H9 (cell line): Measurements from ENCODE around the gene GLIS2. TPM values are rescaled to one million over a fixed set of nuclear protein-coding genes. Genes with fewer than 3 reads are reported as not detected.

Experiments used
- DNase-seq: peaks from one replicate; pipeline ENCODE4 v3.0.0-alpha.2; 2017
- H2AFZ ChIP-seq: one replicate; pipeline ENCODE4 v1.6.1; 2013; ENCODE audit warnings: mild to moderate bottlenecking, low read length, control low read depth, moderate library complexity
- H2AK5ac ChIP-seq: 2 replicates; pipeline ENCODE4 v1.6.1; 2013; ENCODE audit warnings: low read length, control low read depth, mixed read lengths; ENCODE audit not compliant: insufficient read length
- H2BK120ac ChIP-seq: one replicate; pipeline ENCODE4 v1.6.1; 2013; ENCODE audit warnings: low read depth, mild to moderate bottlenecking, low read length, control low read depth, inconsistent platforms; ENCODE audit not compliant: poor library complexity, severe bottlenecking
- H2BK12ac ChIP-seq: 2 replicates; pipeline ENCODE4 v1.6.1; 2013; ENCODE audit warnings: low read length, control low read depth, mixed read lengths, low read depth; ENCODE audit not compliant: insufficient read length
- H2BK15ac ChIP-seq: 2 replicates; pipeline ENCODE4 v1.6.1; 2013; ENCODE audit warnings: low read depth, low read length, control low read depth
- H2BK20ac ChIP-seq: one replicate; pipeline ENCODE4 v1.6.1; 2013; ENCODE audit warnings: low read depth, mild to moderate bottlenecking, low read length, control low read depth, inconsistent platforms; ENCODE audit not compliant: poor library complexity, severe bottlenecking
- H2BK5ac ChIP-seq: 2 replicates; pipeline ENCODE4 v1.6.1; 2013; ENCODE audit warnings: low read length, control low read depth, mixed read lengths; ENCODE audit not compliant: insufficient read length
- H3K14ac ChIP-seq: 2 replicates; pipeline ENCODE4 v1.6.1; 2013; ENCODE audit warnings: low read length, control low read depth; ENCODE audit not compliant: insufficient read depth
- H3K18ac ChIP-seq: 2 replicates; pipeline ENCODE4 v1.6.1; 2013; ENCODE audit warnings: low read depth, mild to moderate bottlenecking, mixed read lengths, low read length, control low read depth; ENCODE audit not compliant: insufficient read length
- H3K23ac ChIP-seq: 2 replicates; pipeline ENCODE4 v1.6.1; 2013; ENCODE audit warnings: low read length, control low read depth, mixed read lengths, low read depth; ENCODE audit not compliant: insufficient read length
- H3K23me2 ChIP-seq: 2 replicates; pipeline ENCODE4 v1.6.1; 2013; ENCODE audit warnings: low read depth, mild to moderate bottlenecking, mixed read lengths, low read length, control low read depth; ENCODE audit not compliant: insufficient read length, poor library complexity, severe bottlenecking
- H3K27ac ChIP-seq: 2 replicates; pipeline ENCODE4 v1.5.1; 2013; ENCODE audit warnings: low read length, control low read depth, mixed read lengths, low read depth; ENCODE audit not compliant: insufficient read length
- H3K27me3 ChIP-seq: 2 replicates; pipeline ENCODE4 v1.6.1; 2013; ENCODE audit warnings: low read length, control low read depth, inconsistent platforms; ENCODE audit not compliant: insufficient read depth
- H3K4ac ChIP-seq: 2 replicates; pipeline ENCODE4 v1.6.1; 2013; ENCODE audit warnings: low read depth, mild to moderate bottlenecking, control low read depth, inconsistent platforms, low read length, moderate library complexity
- H3K4me1 ChIP-seq: 2 replicates; pipeline ENCODE4 v1.6.1; 2013; ENCODE audit warnings: low read length, control low read depth, inconsistent platforms; ENCODE audit not compliant: insufficient read depth
- H3K4me2 ChIP-seq: 2 replicates; pipeline ENCODE4 v1.6.1; 2013; ENCODE audit warnings: low read length, control low read depth, mixed read lengths; ENCODE audit not compliant: insufficient read length, insufficient read depth
- H3K56ac ChIP-seq: 2 replicates; pipeline ENCODE4 v1.6.1; 2013; ENCODE audit warnings: low read depth, mild to moderate bottlenecking, mixed read lengths, low read length, control low read depth; ENCODE audit not compliant: insufficient read length
- H3K79me1 ChIP-seq: 2 replicates; pipeline ENCODE4 v1.6.1; 2013; ENCODE audit warnings: low read depth, mild to moderate bottlenecking, moderate library complexity, low read length, control low read depth, inconsistent platforms; ENCODE audit not compliant: insufficient read depth, poor library complexity, severe bottlenecking
- H3K79me2 ChIP-seq: 2 replicates; pipeline ENCODE4 v1.6.1; 2013; ENCODE audit warnings: low read length, control low read depth, inconsistent platforms; ENCODE audit not compliant: insufficient read depth
- H3K9ac ChIP-seq: 2 replicates; pipeline ENCODE4 v1.6.1; 2013; ENCODE audit warnings: low read length, control low read depth, mixed read lengths; ENCODE audit not compliant: insufficient read length; ENCODE audit errors: extremely low read depth
- H3K9me3 ChIP-seq: one replicate; pipeline ENCODE4 v1.6.1; 2013; ENCODE audit warnings: low read depth, low read length, inconsistent platforms; ENCODE audit not compliant: control insufficient read depth
- H3T11ph ChIP-seq: one replicate; pipeline ENCODE4 v1.6.1; 2013; ENCODE audit warnings: mild to moderate bottlenecking, low read length, control low read depth, inconsistent platforms
- H4K20me1 ChIP-seq: one replicate; pipeline ENCODE4 v1.6.1; 2013; ENCODE audit not compliant: control insufficient read depth, insufficient read length, insufficient read depth
- H4K5ac ChIP-seq: 2 replicates; pipeline ENCODE4 v1.6.1; 2013; ENCODE audit warnings: low read depth, mild to moderate bottlenecking, mixed read lengths, low read length, control low read depth; ENCODE audit not compliant: insufficient read length
- H4K8ac ChIP-seq: replicated peaks from 2 replicates; pipeline ENCODE4 v1.6.1; 2013; ENCODE audit warnings: low read length, control low read depth, mixed read lengths, low read depth; ENCODE audit not compliant: insufficient read length
- H4K91ac ChIP-seq: 2 replicates; pipeline ENCODE4 v1.6.1; 2013; ENCODE audit warnings: low read depth, mild to moderate bottlenecking, moderate library complexity, mixed read lengths, low read length, control low read depth; ENCODE audit not compliant: insufficient read length
- H3K27ac Mint-ChIP-seq, 3 experiments: 2 replicates in 2 of 3; 3 replicates in 1 of 3; pipeline ENCODE4 v1.8.0; 2020 to 2021; ENCODE audit warnings: mixed read lengths in 3 of 3, mild to moderate bottlenecking in 1 of 3, moderate library complexity in 1 of 3
- H3K27me3 Mint-ChIP-seq: 2 replicates; pipeline ENCODE4 v1.8.0; 2021; ENCODE audit warnings: low read depth, mild to moderate bottlenecking, moderate library complexity, mixed read lengths
- H3K36me3 Mint-ChIP-seq, 3 experiments: 2 replicates in 2 of 3; 3 replicates in 1 of 3; pipeline ENCODE4 v1.8.0; 2020 to 2021; ENCODE audit warnings: low read depth in 3 of 3, mixed read lengths in 3 of 3; ENCODE audit not compliant: insufficient read depth in 1 of 3
- H3K4me1 Mint-ChIP-seq, 2 experiments: 2 replicates each; pipeline ENCODE4 v1.8.0; 2020; ENCODE audit warnings: mixed read lengths in 2 of 2
- H3K4me3 Mint-ChIP-seq, 2 experiments: 2 replicates in 1 of 2; 3 replicates in 1 of 2; pipeline ENCODE4 v1.8.0; 2020 to 2021; ENCODE audit warnings: mild to moderate bottlenecking in 2 of 2, mixed read lengths in 2 of 2, moderate library complexity in 1 of 2
- H3K9me3 Mint-ChIP-seq, 2 experiments: 2 replicates in 1 of 2; 3 replicates in 1 of 2; pipeline ENCODE4 v1.8.0; 2020; ENCODE audit warnings: mild to moderate bottlenecking in 2 of 2, mixed read lengths in 2 of 2, moderate library complexity in 1 of 2
- CTCF ChIP-seq: fragments of 200-600 bp; sonication (generic); conservative IDR thresholded peaks from 3 replicates; pipeline ENCODE4 v1.8.0; 2021; ENCODE audit warnings: antibody characterized with exemption, mild to moderate bottlenecking
- WGBS: extraction: QIAGEN DNeasy Blood & Tissue Kit; methylation state at CpG from one replicate; pipeline ENCODE4 v1.1.7; 2013; ENCODE audit warnings: missing lambda C conversion rate, low lambda C conversion rate, mixed read lengths; ENCODE audit not compliant: insufficient read length; ENCODE audit errors: extremely low coverage; 5-methylcytosine and 5-hydroxymethylcytosine counted together
- total RNA-seq: library from RNA; stranded (reverse); gene quantifications from 2 replicates; pipeline ENCODE4 v1.2.1, GENCODE V29; 2021

The GLIS2 gene
- total RNA-seq, 1 experiment from 2014 or later = 14.3 TPM

GRCh38 chr16:4366016-4366415, 50.1 kb downstream of the GLIS2 start:
- H2AK5ac ChIP-seq = no peak overlapping the region
- H3K27me3 ChIP-seq = no peaks in the 10 kb centered on the region
- no peaks in the 10 kb centered on the region for H3K79me1 ChIP-seq
- H3K79me2 ChIP-seq = no peaks in the 10 kb centered on the region
- no peaks in the 10 kb centered on the region for H3K9me3 ChIP-seq
- H4K8ac ChIP-seq = no peak overlapping the region
- H3K9ac ChIP-seq = no peak overlapping the region
- no peak overlapping the region for H4K5ac ChIP-seq
- no peak overlapping the region for H3K14ac ChIP-seq
- no peak overlapping the region for H3K56ac ChIP-seq
- H3K4me2 ChIP-seq = no peak overlapping the region
- no peak overlapping the region for H2BK15ac ChIP-seq
- Mint-ChIP-seq H3K36me3 (no peaks in the 10 kb centered on the region; a peak in 1 of 7 replicates), H3K4me3 (no peak overlapping the region), H3K27me3 (no peaks in the 10 kb centered on the region), H3K27ac (no peak overlapping the region; a peak in 2 of 7 replicates), H3K4me1 (peaks cover under 1 to 4% of the 10 kb centered on the region in 2 experiments; a peak in 2 of 4 replicates), H3K9me3 (no peaks in the 10 kb centered on the region)
- no peak overlapping the region for H3K23ac ChIP-seq
- H3K27ac ChIP-seq = no peak overlapping the region
- no peak overlapping the region for H2BK20ac ChIP-seq
- TF ChIP-seq CTCF = no peak
- H2AFZ ChIP-seq = no peak overlapping the region
- no peaks in the 10 kb centered on the region for H4K20me1 ChIP-seq
- no peak overlapping the region for H2BK120ac ChIP-seq
- H3K4ac ChIP-seq = no peak overlapping the region
- no peak overlapping the region for H2BK12ac ChIP-seq
- H3K23me2 ChIP-seq = no peaks in the 10 kb centered on the region
- H3K18ac ChIP-seq = no peak overlapping the region
- DNase-seq = no peak
- H4K91ac ChIP-seq = no peak overlapping the region
- no peak overlapping the region for H2BK5ac ChIP-seq
- H3T11ph ChIP-seq = no peak overlapping the region
- no peaks in the 10 kb centered on the region for H3K4me1 ChIP-seq
- WGBS = no CpG with 5 or more reads among the region's 13 CpGs
